NK-92 treated with Interleukin-12 subunit alpha and Interleukin-12 subunit beta, amount 100 ng/mL, for 24 hours (cell line): Measurements from ENCODE around the gene SETD3.

ENCODE experiments used
- DNase-seq: peaks from one replicate; lab custom pipeline; 2025; lab: John Stamatoyannopoulos, UW

The SETD3 gene

DNA sequence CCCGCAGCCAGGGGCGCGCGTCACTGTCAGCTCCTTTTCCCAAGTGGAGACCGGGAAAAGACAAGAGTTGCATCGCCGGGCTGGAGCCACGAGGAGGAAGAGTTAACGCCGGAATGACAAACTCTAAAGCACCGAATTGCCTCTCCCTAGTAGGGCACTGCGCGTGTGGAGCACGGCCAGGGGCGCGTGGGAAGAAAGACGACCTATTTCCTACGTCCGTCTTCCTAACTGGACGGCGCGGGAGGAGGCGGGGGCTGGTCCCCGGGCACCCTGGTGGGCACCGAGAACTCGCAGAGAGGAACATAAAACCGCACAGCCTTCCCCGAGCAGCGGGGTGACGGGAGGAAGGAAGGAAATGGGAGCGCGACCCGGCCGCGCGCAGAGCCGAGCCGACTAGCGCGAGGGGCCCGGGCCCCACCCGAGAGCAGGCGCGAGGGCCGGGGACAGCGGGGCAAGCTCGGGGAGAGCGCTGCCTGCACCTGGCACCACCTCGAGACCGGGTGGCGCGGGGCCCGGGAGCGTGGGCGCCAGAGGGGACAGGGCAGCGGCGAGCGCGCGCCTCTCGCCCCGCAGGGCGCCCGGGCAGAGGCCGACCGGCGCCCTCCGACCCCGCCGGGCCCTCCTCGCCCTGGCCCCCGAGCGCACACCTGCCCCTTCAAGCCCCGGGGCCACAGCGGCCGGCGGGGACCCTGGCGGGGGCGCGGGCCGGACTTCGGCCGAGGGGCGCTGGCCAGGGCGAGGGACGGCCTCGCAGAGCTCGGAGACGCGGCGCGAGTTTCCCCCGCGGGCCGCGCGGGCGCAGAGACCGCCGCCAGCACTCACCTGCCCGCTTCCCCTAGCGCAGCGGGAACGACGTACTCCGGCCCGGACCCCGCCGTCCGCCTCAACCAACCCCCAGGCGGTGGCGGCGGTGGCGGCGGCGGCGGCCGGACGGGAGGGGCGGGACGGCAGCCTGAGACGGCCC is at the start of gene SETD3:
TSS of gene SETD3 (minus strand) at position 954 of the 964 bp plus-strand sequence. CDS start 15,054 bp downstream, outside the sequence.
- peak; percentile 19 for DNase-seq

DNA sequence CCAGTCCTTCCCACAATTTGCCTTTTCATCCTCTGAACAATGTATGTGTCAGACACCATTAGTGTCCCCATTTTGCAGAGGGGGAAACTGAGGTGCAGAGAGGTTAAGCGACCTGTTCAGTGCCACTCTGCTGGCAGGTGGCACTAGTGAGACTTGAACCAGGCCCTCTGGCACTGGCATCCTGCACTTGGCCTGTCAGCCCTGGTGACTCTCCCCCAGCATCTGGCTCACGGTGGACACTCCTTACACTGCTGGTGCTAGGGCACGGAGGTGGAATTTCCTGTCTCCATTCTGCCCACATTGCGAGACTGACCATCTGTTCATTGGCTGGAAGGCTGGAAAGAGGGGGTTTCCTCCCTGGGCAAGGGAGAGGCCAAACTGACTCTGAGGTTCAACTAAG is 49.2 kb upstream of the SETD3 start:
- DNase-seq, result no peak

DNA sequence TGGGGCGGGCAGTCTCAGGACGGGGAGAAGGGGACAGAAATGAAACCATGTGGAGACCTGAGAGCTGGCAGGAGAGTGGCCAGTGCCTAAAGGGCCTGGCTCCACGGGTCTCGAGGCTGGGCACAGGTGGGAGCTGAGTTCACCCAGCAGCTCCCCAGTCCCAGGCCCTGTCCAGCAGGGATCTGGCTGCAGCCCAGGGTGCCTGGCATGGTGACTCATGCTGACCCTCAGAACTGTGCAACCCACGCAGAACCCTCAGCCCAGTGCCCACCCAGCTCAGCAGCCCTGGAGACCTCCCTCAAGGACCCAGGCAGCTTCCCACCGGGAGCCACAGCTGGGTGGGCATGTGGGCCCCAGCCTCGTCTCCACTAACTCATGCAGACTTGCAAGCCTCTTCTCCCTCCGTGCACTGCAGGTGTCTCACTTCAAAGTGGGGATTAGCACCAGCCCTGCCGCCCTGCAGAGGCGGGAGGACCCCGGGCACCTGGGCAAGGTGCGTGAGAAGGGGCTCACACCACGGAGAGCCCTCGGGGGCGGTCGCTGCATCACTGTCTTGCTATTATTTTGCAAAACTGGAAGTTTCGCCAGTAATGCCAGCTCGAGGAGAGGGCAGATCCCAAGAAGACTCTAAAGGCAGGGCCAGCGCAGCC is 46.9 kb upstream of the SETD3 start:
- no peak for DNase-seq

DNA sequence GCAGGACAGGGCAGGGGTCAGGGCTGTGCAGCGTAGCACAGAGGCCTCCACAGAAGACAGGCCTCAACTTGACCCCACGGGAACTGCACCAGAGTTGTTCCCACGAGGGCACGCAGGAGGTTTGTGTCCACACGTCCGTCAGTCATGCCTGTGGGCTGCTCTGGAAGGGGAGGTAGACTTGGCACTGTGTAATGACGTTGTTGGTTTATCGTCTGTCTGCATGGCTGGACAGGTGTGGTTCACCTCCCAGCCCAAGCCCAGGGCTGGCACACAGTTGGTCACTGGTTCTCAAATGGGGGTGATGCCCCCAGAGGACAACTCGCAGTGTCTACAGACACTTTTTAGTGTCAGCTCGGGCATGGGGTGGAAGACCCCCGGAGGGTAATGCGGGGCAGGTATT is 46.4 kb upstream of the SETD3 start:
- DNase-seq, result no peak

DNA sequence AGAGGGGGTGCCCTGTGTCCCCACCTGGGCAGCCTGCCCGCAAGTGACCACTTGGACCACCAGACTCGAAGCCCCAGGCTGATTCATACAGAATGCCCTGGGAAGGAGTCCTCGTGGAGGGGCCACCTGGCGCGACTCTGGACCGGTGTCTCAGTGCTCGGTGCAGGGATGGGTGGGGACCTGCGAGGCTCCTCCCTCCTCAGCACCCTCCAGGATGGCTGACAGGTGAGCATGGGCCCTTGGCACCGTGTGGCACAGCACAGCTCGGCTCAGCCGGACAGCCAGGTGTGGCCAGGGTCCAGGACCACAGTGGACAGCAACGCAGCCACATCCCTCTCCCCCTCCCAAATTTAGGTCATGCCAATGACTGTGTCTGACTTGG is 45.0 kb upstream of the SETD3 start:
- no peak for DNase-seq

DNA sequence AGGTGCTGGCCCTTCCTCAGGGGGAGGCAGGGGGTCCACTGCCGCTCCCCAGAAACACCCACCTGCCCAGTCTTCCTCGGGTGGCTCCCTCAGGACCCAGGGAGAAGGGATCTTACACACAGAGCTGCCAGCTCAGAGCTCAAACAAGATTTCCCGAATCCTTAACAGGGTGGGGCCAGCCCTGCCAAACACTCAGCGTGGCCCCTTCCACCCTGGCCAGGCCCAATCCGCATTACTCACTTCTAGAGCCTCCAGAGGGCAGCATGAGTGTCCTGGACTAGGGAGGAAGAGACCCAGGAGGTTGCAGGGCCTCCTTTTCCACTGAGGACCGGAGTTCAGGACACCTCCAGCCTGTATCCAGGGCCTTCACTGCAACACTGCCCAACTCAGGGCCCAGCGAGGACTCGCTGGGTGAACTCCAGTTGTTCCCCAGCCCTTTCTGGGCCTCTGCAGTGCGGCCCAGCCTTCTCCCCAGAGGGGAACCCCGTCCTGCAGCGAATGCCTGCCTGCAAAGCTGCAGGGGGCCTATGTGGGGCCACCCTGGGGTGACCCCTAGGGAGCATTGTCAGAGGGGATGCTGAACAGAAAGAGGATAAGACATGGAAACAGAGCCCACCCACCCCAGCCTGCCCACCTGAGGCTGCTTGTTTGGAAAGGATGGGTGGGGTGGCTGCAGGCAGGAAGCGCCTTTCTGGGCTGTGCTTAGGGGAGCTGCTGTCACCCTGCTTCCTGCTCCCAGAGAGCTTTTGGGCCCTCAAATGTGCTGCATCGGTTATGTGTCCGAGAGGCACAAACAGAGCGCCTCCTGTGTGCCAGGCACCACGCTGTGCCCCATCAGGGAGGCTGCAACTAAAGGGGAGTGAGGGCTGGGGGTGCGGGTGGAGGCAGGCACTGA is 44.4 kb upstream of the SETD3 start:
- DNase-seq, result no peak

DNA sequence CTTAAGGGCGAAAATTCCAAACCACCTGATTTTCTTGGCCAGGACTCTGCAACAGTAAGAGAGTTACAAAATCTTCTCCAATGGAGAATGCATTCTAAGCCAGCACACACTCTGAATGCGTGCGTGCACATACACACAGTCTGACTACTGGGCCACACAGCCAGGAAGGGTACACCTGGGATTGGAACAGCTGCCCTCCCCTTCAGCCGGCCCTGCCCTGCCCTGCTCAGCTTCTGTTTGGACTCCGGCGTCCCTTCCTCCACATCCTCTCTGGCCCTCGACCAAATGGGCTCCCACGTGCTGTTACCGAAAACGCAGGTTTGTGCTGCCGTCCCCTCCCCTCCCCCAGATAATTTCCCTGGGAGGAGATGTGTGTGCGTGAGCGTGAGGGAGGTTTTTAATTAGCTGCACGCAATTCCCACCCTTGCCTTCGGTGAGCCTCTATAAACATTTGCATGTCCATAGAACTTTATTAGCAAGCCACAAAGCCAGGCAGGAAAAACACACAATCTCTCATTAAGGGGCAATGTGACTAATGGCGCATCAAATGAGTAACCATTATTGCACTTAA is 43.5 kb upstream of the SETD3 start:
- no peak for DNase-seq

DNA sequence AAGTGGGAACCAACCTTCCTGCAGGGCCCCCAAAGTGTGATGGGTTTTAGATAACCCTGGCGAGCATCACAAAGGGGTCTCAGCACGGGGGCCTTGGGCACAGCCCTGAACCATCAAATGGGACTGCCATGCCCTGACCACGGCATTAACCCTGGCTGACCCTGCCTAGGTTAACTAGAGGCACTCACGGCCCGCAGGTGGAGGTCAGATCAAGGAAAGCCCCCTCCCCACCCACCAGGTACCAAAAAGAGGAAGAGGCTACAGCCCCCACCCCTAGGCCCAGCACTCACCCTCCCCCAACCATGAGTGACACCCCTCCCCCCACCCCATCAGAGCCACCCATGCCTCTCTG is 43.0 kb upstream of the SETD3 start:
- DNase-seq, result no peak

DNA sequence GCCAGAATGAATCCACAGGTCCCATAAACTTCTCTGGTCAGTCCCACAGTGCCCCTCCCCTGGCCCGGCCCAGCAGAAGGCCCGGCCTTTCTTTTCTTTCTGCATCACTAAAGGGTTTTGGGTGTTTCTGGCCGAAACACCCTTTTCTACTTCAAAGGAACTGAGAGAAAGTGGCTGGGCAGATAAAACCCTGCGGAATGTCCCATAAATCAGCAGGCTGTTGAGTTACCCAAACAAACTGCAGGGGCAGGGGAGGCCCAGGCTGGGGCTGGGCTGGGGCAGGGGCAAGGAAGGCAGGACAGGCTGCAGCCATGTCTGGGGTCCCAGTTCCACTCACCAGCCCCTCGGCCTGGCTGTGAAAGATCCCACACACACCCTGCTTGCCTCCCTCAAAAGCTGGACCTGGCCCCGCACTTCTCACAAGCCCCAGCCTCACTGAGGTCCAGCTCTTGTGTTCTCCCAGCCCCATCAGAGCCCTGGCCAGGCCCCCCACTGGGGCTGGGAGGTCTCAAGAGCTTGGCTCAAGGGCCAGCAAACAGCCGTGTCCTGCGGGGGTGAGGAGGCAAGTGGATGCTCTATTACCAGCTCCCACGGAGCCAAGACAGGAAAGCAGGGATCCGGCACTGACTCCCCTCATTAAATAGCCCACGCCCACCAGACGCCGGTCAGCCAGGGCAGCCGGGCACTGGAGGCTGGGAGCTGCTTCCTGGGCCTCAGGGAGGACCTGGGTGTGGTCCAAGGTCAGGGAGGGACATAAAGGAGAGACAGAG is 42.5 kb upstream of the SETD3 start:
- DNase-seq, result no peak

DNA sequence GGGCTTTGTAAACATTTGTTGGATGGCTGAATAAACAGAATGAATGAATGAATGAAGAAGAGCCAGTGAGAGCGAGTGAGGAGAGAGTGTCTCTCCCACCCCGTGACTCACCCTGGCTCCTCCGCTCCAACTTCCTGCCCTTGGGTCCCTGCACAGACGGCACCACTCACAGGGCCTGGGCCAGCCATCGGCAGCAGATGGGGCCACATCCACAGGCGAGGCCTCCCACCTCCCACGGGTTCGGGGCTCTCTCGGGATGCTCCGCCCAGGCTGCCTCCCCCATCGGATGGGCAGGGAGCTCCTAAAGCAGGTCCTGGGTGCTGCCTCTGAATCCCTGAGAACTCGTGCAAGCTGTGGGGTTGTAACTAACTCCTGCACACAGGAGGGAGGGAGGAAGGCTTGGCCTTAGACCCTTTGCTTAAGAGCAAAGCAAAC is 41.8 kb upstream of the SETD3 start:
- DNase-seq, result no peak

DNA sequence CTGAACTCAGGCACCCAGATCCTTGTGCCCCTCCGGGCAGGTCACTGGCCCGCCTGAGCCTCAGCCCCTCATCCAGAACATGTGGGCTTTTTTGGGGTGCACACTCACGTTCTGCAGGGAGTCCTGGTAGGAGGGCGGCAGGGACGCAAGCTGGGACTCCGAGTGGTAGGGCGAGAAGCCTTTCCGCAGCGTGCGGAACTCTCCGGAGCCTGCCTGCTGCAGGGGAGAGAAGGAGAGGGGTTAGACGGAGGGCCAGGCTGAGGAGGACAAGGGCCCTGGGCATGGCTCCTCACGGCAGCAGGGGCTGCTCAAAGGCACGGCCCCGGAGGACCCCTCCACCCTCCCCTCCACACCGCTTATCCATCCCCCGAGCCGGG is 41.4 kb upstream of the SETD3 start:
- no peak for DNase-seq

DNA sequence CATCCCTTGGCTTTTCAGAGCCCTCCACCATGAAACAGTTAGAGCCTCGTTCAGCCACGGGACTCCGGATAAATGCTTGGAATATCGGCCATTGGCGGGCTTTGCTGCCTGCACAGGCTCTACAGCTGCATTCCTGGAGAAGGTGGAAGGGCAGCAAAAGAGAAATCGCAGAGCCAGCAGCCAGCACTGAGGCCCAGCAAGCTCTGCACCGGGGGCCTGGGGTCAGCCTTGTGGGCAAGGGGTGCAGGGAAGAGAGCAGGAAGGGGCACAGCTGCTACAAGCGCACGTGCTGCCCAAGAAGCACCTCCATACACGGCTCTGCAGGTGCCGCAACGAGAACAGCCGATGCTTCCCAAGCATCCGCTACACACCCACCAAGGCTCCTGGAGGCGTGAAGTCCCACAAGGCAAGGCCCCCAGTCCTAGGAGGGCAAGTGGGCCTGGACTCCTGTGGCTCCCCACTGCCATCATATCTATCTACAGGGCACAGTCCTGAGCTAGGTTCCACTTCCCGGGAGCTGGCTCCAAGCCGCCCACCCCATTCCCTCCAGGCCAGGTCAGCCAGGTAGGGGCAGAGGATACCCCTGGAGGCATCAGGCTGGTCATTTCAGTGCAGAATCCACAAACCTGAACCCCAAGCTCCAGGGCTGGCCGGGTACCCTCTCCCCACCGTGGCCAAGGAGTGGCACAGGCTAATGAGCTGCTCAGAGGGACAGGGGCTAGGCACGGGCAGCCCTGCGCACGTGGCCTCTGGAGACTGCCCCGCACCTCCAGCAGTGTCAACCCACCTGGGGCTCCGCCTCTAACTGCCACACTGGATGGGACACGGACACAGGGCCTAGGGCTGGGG is 40.7 kb upstream of the SETD3 start:
- no peak for DNase-seq

DNA sequence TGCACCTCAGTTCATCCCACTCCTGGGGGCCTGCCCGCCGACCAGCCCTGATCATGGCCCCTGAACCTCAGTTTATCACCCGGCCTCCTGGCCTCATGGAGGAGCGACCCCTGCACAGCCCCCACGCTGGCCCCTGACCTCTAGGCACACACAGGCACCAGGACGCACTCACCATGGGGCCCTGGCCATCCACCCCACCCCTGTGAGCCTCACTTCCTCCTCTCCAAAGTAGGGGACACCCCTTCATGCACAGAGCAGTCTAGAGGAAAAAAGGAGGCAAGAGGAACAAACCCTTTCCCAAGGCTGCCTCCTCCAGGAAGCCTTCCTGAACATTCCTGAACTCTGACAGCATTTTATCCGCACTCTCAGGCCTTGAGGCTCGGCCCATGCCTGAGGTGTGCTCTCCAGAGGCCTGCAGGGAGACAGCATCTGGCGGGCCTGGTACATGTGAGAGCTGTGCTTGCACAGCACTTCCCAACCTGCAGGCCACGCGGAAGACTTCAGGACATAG is 40.0 kb upstream of the SETD3 start:
- no peak for DNase-seq

DNA sequence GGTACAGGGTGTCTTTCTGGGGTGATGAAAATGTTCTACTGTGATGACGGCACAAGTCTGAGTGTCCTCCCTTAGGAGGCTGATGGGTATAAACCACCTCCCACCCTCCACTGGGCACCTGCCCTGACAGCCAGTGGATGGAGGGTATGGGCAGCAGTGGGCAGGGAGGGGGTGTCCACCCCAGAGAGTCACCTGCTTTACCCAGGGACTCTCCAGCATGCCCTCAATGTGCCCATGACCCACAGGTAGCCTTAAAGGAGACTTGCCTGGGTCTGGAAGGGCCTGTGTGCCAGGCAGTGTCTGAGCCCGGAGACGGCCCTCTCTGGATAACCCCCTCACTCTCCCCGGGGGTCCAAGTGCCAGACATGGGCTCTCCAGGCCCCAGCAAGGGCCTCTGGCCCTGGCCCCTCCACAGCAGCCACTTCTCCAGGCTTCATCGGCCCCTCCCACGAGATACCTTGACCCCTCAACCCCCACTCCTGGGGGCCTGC is 39.3 kb upstream of the SETD3 start:
- no peak for DNase-seq

DNA sequence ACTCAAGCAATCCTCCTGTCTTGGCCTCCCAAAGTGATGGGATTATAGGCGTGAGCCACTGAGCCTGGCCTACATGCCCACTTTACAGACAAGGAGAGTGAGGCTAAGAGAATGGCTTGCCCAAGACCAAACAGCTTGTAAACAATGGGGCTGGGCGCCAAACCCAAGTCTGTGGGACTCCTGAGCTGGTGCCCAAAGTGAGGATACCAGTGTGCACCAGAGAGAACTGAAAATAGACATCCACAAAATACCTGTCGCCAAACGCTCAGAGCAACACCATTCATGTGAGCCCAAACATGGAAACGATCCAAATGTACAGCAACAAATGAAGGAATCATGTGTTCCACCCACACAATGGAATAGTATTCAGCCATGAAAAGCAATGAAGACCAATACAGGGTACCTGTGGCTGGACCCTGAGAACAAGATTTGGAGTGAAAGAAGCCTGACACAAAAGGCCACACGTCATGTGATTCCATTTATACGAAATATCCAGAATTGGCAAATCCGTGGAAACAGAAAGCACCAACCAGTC is 38.8 kb upstream of the SETD3 start:
- DNase-seq, result no peak

DNA sequence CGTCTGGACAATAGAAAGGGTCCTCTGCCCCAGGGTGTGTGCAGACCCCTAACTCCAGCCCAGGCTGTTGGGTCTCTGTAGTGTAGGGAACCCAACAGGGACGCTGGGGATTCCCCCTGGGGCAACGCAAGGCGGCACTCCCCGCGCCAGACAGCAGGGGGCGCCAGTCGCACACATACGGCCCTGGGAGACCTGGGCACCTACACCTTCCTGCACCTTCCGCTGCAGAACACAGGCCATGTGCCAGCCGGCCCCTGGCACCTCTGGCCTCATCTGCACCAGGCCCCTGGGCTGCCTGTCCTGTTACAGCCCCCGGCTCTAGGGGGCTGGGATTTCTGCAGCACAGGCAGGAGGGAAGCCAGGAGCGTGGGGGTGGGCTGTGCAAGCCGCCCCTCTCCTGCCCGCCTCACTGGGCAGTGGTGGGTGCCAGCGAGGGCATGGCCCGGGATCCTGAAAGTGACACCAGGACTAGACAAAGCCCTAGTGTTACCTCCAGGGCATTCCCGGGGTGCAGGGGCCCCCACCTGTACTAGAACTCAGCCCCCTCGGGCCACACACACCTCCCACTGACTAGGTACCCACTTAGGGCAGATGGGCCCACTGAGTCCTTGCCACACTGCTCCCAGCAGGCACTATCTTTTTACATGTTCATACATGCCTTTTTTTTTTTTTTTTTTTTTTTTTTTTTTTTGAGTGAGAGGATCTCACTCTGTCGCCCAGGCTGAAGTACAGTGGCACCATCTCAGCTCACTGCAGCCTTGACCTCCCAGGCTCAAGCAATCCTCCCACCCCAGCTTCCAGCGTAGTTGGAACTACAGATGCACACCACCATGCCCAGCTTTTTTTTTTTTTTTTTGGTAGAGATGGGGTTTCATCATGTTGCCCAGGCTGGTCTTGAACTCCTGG is 38.0 kb upstream of the SETD3 start:
- DNase-seq, result peak; percentile 28

DNA sequence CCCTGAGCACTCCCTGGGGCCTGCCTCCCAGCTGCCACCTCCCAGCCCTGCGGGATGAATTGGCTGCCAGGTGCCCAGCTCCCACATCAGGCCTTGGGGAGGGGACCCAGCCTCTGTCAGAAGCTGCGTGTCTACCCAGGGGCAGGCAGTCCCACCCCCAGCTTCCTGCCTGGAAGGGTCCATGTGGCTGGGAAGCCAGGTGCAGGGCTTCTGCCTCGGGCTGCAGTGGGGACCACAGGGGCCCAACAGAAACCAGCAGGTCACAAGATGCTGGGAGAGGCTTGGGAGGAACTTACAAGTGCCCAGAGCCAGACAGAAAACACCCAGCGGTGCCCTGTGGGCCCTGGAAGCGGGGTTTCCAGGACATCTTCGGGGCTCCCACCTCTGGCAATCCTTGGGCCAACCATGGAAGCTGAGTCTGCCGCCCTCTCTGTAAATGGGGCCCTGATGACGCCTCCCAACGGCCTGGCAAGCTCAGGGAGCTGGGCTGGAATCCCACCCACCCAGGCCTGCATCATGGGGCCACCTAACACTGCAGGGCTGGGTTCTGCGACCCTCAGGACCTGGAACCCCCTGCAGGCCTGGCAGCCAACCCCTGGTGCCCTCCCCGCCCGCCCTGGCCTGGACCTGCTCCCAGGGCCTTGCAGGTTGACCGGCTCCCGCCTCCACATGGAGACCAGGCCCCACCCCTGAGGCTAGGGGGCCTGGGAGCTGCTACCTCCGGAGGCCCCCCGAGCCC is 37.2 kb upstream of the SETD3 start:
- no peak for DNase-seq
